GM12875 (cell line): ENCODE measurements around the gene LIN54.

Source experiments
- H3K4me3 ChIP-seq: one replicate; pipeline ENCODE4 v1.5.1; 2011; ENCODE audit warnings: low read depth, low read length, control low read depth
- TF ChIP-seq, protein P1 (sequence below): IDR thresholded peaks from 2 replicates; pipeline ENCODE4 v1.5.1; 2011; ENCODE audit warnings: low read depth, mild to moderate bottlenecking, control low read depth, inconsistent platforms, low read length, moderate library complexity, borderline replicate concordance; ENCODE audit not compliant: insufficient read depth

LIN54 gene

DNA sequence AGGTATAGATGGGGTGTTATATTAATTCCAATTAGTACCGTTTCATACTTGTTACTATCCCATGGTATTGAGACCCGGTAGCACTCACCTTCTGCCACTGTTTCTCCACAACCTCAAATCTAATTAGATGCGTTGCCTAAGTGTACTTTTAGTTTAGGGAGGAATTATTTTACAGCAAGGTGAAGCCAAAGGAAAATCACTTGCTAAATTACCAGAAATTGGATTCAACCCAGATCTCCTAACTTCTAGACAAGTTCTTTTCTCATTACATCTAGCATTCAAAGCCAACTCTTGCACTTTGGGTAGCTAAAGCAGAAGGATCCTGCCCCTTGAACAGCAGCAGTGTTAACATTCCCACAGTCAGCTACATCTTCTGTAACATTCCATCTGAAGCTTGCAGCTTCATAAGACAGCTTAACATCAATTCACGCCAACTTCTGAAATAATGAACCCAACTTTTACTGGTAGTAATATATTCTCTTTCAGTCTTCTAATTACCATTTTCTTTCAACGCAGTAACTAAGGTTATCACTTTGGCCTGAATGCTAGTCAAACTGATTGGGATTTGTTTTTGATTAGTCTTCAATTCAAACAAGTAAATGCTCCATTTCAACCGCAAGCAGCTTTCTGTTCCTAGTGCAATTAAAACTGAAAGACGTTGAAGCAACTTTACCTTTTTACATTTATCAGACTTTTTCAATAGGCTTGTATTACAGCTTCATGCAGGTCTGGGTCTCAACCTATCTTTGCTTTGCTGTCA, 118.7 kb downstream of the LIN54 start:
- TF ChIP-seq, protein P1, sequence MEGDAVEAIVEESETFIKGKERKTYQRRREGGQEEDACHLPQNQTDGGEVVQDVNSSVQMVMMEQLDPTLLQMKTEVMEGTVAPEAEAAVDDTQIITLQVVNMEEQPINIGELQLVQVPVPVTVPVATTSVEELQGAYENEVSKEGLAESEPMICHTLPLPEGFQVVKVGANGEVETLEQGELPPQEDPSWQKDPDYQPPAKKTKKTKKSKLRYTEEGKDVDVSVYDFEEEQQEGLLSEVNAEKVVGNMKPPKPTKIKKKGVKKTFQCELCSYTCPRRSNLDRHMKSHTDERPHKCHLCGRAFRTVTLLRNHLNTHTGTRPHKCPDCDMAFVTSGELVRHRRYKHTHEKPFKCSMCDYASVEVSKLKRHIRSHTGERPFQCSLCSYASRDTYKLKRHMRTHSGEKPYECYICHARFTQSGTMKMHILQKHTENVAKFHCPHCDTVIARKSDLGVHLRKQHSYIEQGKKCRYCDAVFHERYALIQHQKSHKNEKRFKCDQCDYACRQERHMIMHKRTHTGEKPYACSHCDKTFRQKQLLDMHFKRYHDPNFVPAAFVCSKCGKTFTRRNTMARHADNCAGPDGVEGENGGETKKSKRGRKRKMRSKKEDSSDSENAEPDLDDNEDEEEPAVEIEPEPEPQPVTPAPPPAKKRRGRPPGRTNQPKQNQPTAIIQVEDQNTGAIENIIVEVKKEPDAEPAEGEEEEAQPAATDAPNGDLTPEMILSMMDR: no peak
- peak overlapping the region; percentile 90 for H3K4me3 ChIP-seq

DNA sequence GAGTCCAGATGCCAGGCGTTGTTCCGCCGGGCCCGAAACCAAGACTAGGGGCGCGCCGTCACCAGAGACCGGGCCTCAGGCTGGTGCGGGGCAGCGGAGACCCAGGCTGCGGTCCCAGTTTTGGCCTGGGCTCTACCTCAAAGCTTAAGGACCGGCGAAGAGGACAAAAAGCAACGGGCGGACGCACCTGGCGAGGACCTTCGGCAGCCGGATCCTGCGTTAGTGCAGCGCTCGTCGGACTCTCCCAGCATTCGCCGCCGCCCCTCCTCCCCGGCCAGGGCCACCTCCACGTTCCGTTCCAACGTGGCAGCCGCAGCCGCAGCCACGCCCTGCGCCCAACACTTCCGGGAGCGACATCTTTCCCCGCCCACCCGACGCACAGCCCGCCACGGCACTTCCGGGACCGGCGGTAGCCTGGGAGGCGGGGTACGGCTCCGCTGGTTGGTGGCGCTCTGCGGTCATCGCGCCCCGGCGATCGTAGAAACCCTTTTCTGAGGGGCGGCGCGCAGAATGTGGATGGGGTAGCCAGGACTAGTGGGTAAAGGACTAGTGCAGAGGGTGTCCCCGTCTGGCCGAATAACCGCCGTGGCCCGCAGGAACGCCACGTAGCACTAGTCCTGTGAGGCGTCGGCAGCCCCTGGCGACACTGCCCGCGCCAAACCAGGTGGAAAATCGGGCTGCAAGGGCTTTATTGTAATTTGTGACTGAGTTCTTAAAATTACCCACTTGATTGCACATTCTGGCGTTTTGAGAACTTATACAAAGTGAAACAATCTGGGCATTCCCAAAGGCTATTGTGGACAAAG, 119.5 kb downstream of the LIN54 start, which contains the start of gene SEC31A:
Gene SEC31A (minus strand): TSS at position 253 of the 806 bp plus-strand sequence. CDS start 9,217 bp downstream, outside the sequence.
- TF ChIP-seq, protein P1: no peak
- H3K4me3 ChIP-seq: peak within 1 kb of the TSS; percentile 90

DNA sequence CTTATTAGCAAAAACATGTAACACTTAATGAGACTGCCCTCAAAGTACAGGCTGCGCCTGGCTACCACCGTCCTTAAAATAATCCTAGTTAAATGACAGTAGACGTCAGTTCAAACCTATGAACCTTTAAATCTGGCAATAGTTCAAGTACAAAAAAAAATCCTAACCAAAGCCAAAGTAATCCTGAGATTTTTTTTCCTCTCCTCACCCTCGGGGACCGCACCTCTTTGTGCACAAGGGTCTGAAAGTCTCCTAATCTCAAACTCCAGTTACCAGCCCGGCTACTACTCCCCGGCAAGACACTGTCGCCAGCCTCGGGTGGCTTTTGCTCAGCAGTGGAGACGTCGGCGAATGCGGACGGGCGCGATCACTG, 120.1 kb downstream of the LIN54 start:
- TF ChIP-seq, protein P1: no peak
- peak overlapping the region; percentile 90 for H3K4me3 ChIP-seq

DNA sequence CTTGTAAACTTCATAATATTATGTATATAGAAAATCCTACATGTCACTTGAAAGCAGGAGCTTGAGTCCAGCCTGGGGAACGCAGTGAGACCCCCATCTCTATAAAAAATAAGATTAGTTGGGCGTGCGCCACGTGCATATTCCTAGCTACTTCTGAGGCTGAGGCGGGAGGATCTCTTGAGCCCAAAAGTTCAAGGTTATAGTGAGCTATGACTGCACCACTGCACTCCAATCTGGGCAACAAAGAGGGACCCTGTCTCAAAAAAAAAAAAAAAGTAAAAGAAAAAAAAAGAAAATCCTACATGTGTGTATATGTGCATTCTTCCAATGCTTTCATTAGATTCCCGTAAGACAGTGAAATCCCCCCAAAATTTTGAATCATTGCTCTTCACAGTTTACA, 121.3 kb downstream of the LIN54 start:
- TF ChIP-seq, protein P1: no peak
- H3K4me3 ChIP-seq: no peak overlapping the region

DNA sequence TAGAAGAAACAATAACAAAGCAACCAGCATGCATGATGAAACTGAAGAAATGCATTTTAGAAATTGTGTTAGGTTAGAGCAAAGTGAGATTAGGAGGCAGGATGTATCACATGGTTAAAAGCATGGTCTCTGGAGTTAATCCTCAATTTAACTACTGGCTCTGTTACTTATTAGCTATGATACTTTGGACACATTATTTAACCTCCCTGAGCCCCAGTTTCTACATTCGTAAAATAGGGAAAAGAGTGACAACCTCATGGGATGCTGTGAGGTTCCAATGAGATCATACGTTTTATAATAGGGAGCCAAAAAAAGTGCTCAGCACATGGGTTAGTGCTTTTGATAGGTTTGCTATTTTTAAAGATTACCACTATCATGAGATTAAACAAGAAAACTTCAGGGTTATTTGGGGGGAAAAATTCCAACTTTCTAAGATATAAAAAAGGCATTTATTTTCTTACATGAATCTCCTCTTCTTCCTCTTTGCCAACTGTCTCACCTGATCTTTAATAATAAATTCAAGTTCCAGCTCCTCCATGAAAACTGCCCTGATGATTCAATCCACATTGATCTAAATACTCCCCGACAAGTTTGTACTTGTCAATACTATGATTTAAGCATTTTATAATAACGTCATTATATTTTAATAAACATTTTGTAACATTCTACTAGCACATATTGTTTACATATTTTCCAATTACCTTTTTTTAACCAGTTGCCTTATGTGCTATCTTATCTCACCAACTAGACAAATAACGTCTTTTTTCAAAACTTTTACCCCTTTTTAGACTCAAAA, 124.3 kb downstream of the LIN54 start:
- TF ChIP-seq, protein P1: no peak
- H3K4me3 ChIP-seq: no peak overlapping the region

DNA sequence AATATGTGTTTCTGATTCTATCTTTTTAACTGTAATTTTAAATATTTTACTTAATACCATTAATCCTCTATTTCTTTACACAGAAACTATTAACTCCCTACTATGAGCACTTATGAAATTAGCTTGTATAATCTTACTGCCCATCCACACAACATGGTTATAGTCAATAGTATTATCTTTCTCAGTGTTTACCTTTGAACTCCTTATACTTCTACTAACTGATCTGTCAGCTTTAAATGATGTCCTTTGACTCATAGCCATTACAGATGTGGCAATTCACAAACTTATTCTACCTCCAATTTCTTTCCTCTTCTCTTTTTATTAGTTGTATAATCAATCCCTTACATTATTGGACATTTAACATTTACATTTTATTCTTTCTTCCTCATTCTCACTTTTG, 125.2 kb downstream of the LIN54 start:
- TF ChIP-seq, protein P1: no peak
- H3K4me3 ChIP-seq: no peak overlapping the region
